Measurements from ENCODE around the gene SPRYD3.
"Not testable (repeated sequence)": the region's sequence is repeated elsewhere in the genome, so short reads cannot be mapped to it uniquely, and the experiment has no call there.

Gene SPRYD3

DNA sequence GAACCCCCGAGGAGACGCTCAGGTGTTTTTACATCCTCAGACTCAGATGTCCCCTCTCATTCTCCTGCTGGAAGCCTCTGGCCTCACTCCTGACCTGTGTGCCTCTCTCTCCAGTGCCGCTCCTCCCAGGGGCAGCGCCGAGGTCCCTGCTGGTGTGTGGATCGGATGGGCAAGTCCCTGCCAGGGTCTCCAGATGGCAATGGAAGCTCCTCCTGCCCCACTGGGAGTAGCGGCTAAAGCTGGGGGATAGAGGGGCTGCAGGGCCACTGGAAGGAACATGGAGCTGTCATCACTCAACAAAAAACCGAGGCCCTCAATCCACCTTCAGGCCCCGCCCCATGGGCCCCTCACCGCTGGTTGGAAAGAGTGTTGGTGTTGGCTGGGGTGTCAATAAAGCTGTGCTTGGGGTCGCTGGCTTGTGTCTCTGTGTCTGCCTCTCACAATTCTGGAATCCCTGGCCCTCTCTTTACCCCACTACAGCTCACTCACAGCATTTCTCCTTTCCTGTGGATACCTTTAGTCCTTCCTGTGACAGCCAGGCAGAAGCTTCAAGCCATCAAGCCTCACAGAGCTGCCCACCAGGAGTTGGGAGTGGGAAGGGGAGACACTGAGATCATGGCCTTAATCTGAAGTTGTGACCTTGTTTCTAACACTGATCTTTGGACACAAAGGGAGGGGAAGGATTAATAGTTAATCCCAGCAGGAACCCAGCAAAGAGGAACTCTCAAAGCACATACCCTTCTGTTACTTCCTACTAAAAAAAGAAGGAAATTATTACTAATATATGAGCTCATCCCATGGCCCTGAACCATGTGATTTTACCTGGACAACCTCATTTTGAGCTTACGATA, 23.0 kb upstream of the SPRYD3 start:
- no peak for DNase-seq (ENCODE audit: low read depth in 2 of 2)

- DNase-seq (ENCODE audit: low read depth in 2 of 2), result no peak
These were observed 22.1 kb upstream of the SPRYD3 start for GRCh38 chr12:53101266-53101665.

GRCh38 chr12:53100466-53101151, 21.4 kb upstream of the SPRYD3 start:
- DNase-seq (ENCODE audit: low read depth in 2 of 2), result no peak

GRCh38 chr12:53099071-53099882, 20.1 kb upstream of the SPRYD3 start:
- DNase-seq (ENCODE audit: low read depth in 2 of 2), result peak; percentile 71 to 93

DNA sequence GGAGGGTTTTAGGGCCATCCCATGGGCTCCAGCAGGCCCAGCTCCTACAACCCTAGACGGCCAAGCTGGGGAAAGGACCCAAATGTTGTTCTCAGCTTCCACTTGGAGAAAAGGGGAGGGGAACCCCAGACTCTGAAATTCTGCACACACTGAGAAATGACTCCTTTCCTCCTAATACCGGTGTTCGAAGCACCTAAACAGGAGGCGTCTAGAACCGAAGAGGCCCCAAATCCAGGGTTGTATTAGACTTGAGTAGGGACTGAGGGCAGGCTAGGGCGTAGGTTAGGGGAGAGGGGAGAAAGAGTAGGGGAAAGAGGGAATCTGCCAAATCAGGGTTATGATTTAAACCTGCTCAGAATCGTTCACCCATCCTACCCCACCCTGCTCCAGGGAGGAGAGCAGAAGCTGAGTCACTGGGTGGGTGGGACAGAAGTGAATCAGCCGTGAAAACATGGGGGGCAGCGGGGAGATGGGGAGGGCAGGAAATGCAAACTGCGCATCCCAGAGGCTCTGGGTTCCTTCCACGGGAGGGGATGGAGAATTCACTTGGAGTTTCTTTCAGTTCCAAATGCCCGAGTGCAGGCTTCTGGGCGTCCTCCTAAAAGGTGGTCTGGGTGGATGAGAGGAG, 19.3 kb upstream of the SPRYD3 start:
- DNase-seq (ENCODE audit: low read depth in 2 of 2), result no peak

- DNase-seq (ENCODE audit: low read depth in 2 of 2), result peak in 1 of 2 experiments; percentile 62
These were observed 18.6 kb upstream of the SPRYD3 start, which contains the start of gene IGFBP6 for GRCh38 chr12:53097564-53098353. Gene IGFBP6, plus strand, starts transcription at chr12:53097667. Its CDS starts 51 bp downstream, at chr12:53097718.

DNA sequence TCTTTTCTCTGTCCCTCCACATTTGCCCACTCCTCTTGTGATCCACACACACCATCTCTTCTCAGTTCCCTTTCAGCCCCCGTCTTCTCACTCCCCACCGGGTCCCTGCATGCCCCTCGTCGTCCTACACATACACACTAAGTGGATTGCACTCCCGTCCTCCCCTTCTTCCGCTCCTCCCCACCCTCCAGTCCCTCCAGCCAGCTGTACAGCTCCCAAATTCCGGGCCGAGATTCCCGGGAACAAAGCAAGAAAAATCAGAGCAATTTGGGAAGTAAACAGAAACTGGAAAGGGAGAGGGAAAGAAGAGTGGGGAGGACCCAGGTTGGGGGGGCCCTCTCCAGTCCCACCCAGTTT, 18.0 kb upstream of the SPRYD3 start:
- DNase-seq (ENCODE audit: low read depth in 2 of 2), result no peak

GRCh38 chr12:53096759-53097158, 17.6 kb upstream of the SPRYD3 start:
- DNase-seq (ENCODE audit: low read depth in 2 of 2), result no peak

DNA sequence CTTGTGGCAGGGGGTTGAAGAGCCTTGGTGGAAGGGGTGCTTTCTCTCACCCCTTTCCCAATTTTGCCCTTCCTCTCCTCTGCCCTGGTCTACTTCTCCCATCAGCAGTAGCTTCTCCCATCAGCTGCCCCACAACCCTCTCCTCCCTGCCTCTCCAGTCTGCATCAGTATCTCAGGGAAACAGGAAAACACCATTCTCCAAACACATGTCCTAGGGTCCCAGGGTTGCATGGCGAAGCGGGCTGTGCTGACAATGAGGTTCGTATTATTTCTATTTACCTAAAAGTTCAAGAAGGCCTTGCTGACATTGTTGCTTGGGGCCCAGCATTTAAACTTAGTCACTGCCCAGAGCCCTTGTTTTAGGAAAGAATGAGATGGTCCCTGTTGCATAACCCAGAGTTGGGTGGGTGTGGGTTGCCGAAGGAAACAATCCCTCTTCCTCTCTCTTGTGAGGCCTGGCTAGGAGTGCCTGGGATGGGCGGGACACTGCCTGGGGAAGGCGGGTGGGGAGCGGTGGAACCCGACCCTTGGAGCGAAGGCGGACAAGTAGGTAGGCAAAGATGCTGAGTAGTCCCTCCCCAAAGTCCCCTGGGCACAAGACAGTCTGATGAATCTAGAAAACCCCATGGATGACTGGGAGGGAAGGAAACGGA, 17.0 kb upstream of the SPRYD3 start:
- DNase-seq (ENCODE audit: low read depth in 2 of 2), result no peak

GRCh38 chr12:53095596-53095895, 16.4 kb upstream of the SPRYD3 start:
- not testable (repeated sequence) for DNase-seq (ENCODE audit: low read depth in 2 of 2)

DNA sequence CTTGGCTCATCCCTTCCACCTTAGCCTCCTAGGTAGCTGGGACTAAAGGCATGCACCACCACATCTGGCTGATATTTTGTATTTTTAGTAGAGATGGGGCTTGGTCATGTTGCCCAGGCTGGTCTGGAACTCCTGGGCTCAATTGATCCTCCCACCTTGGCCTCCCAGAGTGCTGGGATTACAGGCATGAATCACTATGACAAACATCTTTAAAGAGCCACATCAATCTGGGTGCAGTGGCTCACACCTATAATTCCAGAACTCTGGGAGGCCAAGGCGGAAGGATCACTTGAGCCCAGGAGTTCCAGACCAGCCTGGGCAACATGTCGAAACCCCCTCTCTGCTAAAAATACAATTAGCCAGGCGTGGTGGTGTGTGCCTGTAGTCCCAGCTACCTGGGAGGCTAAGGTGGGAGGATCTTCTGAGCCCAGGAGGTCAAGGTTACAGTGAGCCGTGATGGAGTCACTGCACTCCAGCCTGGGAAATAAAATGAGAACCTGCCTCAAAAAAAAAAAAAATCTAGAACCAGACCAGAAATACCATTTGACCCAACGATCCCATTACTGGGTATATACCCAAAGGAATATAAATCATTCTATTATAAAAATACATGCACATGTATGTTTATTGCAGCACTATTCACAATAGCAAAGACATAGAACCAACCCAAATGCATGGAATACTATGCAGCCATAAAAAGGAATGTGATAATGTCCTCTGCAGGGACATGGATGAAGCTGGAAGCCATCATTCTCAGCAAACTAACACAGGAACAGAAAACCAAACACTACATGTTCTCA, 15.8 kb upstream of the SPRYD3 start:
- DNase-seq (ENCODE audit: low read depth in 2 of 2), result not testable (repeated sequence)

- no peak for DNase-seq (ENCODE audit: low read depth in 2 of 2)
These were observed 15.2 kb upstream of the SPRYD3 start for GRCh38 chr12:53094394-53094787.

DNA sequence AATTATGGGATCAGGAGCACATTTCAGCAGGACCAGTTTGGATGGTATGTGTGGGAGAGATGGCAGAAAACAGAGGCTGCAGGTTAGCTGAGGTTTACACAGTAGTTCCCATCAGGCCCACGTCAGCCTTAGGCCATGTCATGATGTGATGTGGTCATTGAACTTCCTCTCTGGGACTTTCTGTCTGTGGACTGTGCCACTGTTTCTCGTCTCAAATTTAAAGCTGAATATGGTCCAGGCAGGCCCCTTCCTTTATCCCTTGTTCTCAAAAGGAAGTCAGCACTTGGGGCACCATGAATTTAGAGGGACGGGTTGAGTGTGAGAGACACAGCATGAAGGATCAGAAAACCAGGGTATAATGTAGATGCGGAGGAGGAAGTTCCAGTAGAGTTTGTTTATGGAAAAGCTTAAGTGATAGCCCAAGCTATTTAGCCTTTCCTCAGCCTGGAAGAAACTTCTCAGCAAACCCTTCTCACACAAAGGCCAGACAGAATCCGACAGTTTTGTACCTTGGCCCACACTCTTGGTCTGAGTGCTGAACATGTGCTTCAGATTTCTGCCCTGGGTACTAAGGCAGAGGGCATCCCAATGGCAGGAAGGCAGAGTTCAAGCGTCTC, 14.7 kb upstream of the SPRYD3 start:
- no peak for DNase-seq (ENCODE audit: low read depth in 2 of 2)

GRCh38 chr12:53091756-53092155, 12.6 kb upstream of the SPRYD3 start:
- no peak for DNase-seq (ENCODE audit: low read depth in 2 of 2)

- no peak for DNase-seq (ENCODE audit: low read depth in 2 of 2)
These were observed 11.4 kb upstream of the SPRYD3 start for GRCh38 chr12:53090554-53090953.

DNA sequence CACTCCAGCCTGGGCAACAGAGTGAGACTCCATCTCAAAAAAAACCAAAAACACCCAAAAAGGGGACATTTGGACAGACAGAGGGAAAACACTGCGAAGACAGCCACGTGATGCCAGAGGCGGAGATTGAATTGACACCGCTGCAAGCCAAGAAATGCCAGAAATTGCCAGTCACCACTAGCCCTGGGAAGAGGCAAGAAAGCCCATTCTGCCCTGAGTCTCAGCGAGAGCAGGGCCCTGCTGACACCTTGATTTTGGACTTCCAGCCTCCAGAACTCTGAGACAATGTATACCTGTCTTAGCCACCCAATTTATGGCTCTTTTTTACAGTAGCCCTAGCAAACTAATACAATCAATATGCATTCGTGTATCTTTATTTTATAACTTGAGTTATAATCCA, 10.9 kb upstream of the SPRYD3 start:
- DNase-seq (ENCODE audit: low read depth in 2 of 2), result no peak

DNA sequence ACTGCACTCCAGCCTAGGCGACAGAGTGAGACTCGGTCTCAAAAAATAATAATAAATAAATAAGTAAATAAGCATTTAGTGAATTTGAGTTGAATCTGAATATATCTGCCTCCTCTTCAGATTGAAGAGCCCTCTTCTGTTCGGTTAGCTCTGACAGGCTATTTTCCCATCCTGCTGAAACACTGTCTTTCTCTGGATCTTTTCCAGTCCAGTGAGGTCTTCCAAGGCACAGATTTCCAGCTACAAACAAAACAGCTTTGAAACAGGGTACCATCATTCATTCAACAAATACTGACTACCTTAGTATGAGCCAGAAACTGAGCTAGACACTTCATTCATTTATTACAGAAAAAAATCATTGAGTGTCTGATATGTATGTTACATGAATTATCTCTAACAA, 7.2 kb upstream of the SPRYD3 start:
- no peak for DNase-seq (ENCODE audit: low read depth in 2 of 2)

DNA sequence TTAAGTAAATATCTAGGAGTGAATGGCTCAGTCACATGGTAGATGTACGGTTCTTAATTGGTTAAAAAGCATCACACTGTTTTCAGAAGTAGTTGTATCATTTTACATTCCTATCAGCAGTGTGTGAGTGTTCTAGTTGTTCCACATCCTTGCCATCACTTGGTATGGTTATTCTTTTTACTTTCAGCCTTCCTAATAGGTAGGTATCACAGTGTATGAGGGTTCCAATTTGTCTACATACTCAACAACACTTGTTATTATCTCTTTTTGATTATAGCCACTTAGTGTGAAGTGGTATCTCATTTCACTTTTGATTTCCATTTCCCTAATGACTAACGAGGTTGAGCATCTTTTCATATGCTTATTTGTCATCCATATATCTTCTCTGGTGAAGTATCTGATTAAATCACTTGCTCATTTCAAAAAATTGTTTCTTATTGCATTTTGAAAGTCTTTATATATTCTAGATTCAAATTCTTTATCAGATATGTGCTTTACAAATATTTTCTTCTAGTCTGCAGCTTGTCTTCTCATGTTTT, 3.5 kb upstream of the SPRYD3 start:
- DNase-seq (ENCODE audit: low read depth in 2 of 2), result no peak

All from stimulated activated CD4-positive, alpha-beta T cell treated with anti-CD3 and anti-CD28 coated beads, Interleukin-12 subunit alpha, Interleukin-12 subunit beta, amount 100 ng/mL, for 24 hours (primary cell).